H1 (cell line): ENCODE measurements around the gene CHRDL1. TPM values are rescaled to one million over a fixed set of nuclear protein-coding genes. Genes with fewer than 3 reads are reported as not detected.

Experiments
- CTCF ChIA-PET: fragments of 300-600 bp; sonication (Branson Sonifier 250); formaldehyde crosslinking; loops from one replicate; lab custom pipeline; 2021; ENCODE audit not compliant: partially characterized antibody; lab: Charles Lee
- POLR2A ChIA-PET: fragments of 300-600 bp; sonication (Branson Sonifier 250); formaldehyde crosslinking; loops from one replicate; lab custom pipeline; 2021; ENCODE audit warnings: inconsistent platforms; ENCODE audit not compliant: partially characterized antibody; lab: Charles Lee
- DNase-seq, 2 experiments: peaks; one replicate each; pipeline versions ENCODE4 v3.0.0 to v3.0.0-alpha.2; 2010 to 2022; ENCODE audit warnings: low spot score in 2 of 2, low read depth in 1 of 2, mixed read lengths in 1 of 2
- FAIRE-seq: peaks from 2 replicates; lab custom pipeline; 2011; peaks lifted over from hg19 to GRCh38; lab: Jason Lieb, UNC
- H2AFZ ChIP-seq: 2 replicates; pipeline ENCODE4 v1.8.1; 2012; ENCODE audit warnings: low read length, inconsistent platforms
- H2AK5ac ChIP-seq: 2 replicates; pipeline ENCODE4 v1.6.1; 2013; ENCODE audit warnings: low read depth, low read length
- H2BK120ac ChIP-seq: replicated peaks from 2 replicates; pipeline ENCODE3; 2013; ENCODE audit warnings: low read depth, low read length, inconsistent platforms
- H2BK12ac ChIP-seq: 2 replicates; pipeline ENCODE4 v1.6.1; 2013; ENCODE audit warnings: low read depth, low read length
- H2BK15ac ChIP-seq: 2 replicates; pipeline ENCODE4 v1.6.1; 2013; ENCODE audit warnings: low read length
- H2BK20ac ChIP-seq: 2 replicates; pipeline ENCODE4 v1.6.1; 2013; ENCODE audit warnings: low read length
- H2BK5ac ChIP-seq: 2 replicates; pipeline ENCODE4 v1.6.1; 2013; ENCODE audit warnings: low read depth, low read length
- H3K14ac ChIP-seq: 2 replicates; pipeline ENCODE4 v1.6.1; 2013; ENCODE audit warnings: inconsistent platforms; ENCODE audit not compliant: insufficient read length
- H3K18ac ChIP-seq: 2 replicates; pipeline ENCODE4 v1.6.1; 2013; ENCODE audit warnings: low read length; ENCODE audit errors: extremely low read depth
- H3K23ac ChIP-seq: 2 replicates; pipeline ENCODE4 v1.6.1; 2013; ENCODE audit warnings: inconsistent platforms; ENCODE audit not compliant: insufficient read length
- H3K23me2 ChIP-seq: 2 replicates; pipeline ENCODE4 v1.6.1; 2013; ENCODE audit warnings: low read depth, low read length
- H3K27ac ChIP-seq: 2 replicates; pipeline ENCODE4 v1.6.1; 2011; ENCODE audit warnings: low read depth, low read length, inconsistent platforms
- H3K27me3 ChIP-seq, 4 experiments: replicated peaks in 1 of 4; 1 replicate in 1 of 4; 2 replicates in 3 of 4; pipeline versions ENCODE4 v1.6.1 to v1.8.1; 2011 to 2013; ENCODE audit warnings: low read length in 3 of 4, mild to moderate bottlenecking in 3 of 4, inconsistent platforms in 2 of 4, mixed read lengths in 2 of 4, moderate library complexity in 1 of 4; ENCODE audit not compliant: control insufficient read depth in 3 of 4, insufficient read depth in 3 of 4; ENCODE audit errors: extremely low read depth in 1 of 4
- H3K36me3 ChIP-seq, 4 experiments: 2 replicates each; pipeline versions ENCODE4 v1.6.1 to v1.8.1; 2011 to 2013; ENCODE audit warnings: mild to moderate bottlenecking in 4 of 4, low read length in 3 of 4, moderate library complexity in 2 of 4, control low read depth in 1 of 4, inconsistent platforms in 1 of 4; ENCODE audit not compliant: insufficient read depth in 4 of 4, control insufficient read depth in 2 of 4
- H3K4ac ChIP-seq: replicated peaks from 2 replicates; pipeline ENCODE3; 2013; ENCODE audit warnings: low read length, low read depth, mixed read lengths, inconsistent platforms; ENCODE audit not compliant: insufficient read length
- H3K4me1 ChIP-seq, 4 experiments: replicated peaks in 1 of 4; 1 replicate in 1 of 4; 2 replicates in 3 of 4; pipeline versions ENCODE4 v1.6.1 to v1.8.1; 2011 to 2013; ENCODE audit warnings: low read length in 3 of 4, inconsistent platforms in 2 of 4, mixed read lengths in 1 of 4; ENCODE audit not compliant: insufficient read depth in 4 of 4, control insufficient read depth in 3 of 4
- H3K4me2 ChIP-seq, 2 experiments: 2 replicates each; pipeline versions ENCODE4 v1.6.1 to v1.8.1; 2011 to 2013; ENCODE audit warnings: low read depth in 2 of 2, low read length in 2 of 2, control low read depth in 1 of 2, inconsistent platforms in 1 of 2, mild to moderate bottlenecking in 1 of 2; ENCODE audit not compliant: insufficient read depth in 1 of 2
- H3K4me3 ChIP-seq, 4 experiments: fragments of 200-600, 300-600 bp in 1 of 4; sonication (generic), shearing (Covaris generic), sonication (Bioruptor Twin) in 1 of 4; 2 replicates each; pipeline versions ENCODE4 v1.5.1 to v1.8.1; 2011 to 2016; ENCODE audit warnings: low read length in 4 of 4, low read depth in 3 of 4, control low read depth in 2 of 4, inconsistent platforms in 2 of 4, mild to moderate bottlenecking in 2 of 4, mixed read lengths in 1 of 4, moderate library complexity in 1 of 4; ENCODE audit not compliant: insufficient read depth in 2 of 4; ENCODE audit errors: extremely low read depth in 1 of 4
- H3K56ac ChIP-seq: replicated peaks from 2 replicates; pipeline ENCODE3; 2013; ENCODE audit warnings: low read depth, mild to moderate bottlenecking, mixed read lengths, low read length, inconsistent platforms; ENCODE audit not compliant: insufficient read length
- H3K79me1 ChIP-seq: 2 replicates; pipeline ENCODE4 v1.6.1; 2013; ENCODE audit warnings: low read depth, low read length, control low read depth
- H3K79me2 ChIP-seq, 2 experiments: 2 replicates each; pipeline versions ENCODE4 v1.6.1 to v1.8.1; 2012 to 2013; ENCODE audit warnings: low read length in 2 of 2, mild to moderate bottlenecking in 2 of 2, inconsistent platforms in 1 of 2; ENCODE audit not compliant: insufficient read depth in 2 of 2, control insufficient read depth in 1 of 2
- H3K9ac ChIP-seq, 4 experiments: replicated peaks in 1 of 4; 1 replicate in 1 of 4; 2 replicates in 3 of 4; pipeline versions ENCODE4 v1.6.1 to v1.8.1; 2011 to 2013; ENCODE audit warnings: low read depth in 3 of 4, low read length in 3 of 4, control low read depth in 2 of 4, mild to moderate bottlenecking in 2 of 4, moderate library complexity in 2 of 4, inconsistent platforms in 1 of 4; ENCODE audit errors: extremely low read depth in 1 of 4
- H3K9me3 ChIP-seq, 2 experiments: 2 replicates each; pipeline versions ENCODE4 v1.6.1 to v1.8.1; 2012 to 2013; ENCODE audit warnings: mild to moderate bottlenecking in 2 of 2, moderate library complexity in 2 of 2, control low read depth in 1 of 2, inconsistent platforms in 1 of 2, low read depth in 1 of 2, low read length in 1 of 2, mixed read lengths in 1 of 2; ENCODE audit not compliant: insufficient read depth in 2 of 2
- H4K20me1 ChIP-seq, 2 experiments: replicated peaks in 1 of 2; 2 replicates each; pipeline versions ENCODE3 to v1.8.1; 2011 to 2013; ENCODE audit warnings: inconsistent platforms in 2 of 2, low read length in 2 of 2, mild to moderate bottlenecking in 1 of 2; ENCODE audit not compliant: insufficient read depth in 2 of 2, control insufficient read depth in 1 of 2
- H4K5ac ChIP-seq: 2 replicates; pipeline ENCODE4 v1.6.1; 2013; ENCODE audit warnings: low read length, low read depth, mixed read lengths, inconsistent platforms; ENCODE audit not compliant: insufficient read length
- H4K8ac ChIP-seq: 2 replicates; pipeline ENCODE4 v1.8.0; 2013; ENCODE audit warnings: mild to moderate bottlenecking, moderate library complexity, low read length, inconsistent platforms; ENCODE audit not compliant: insufficient read depth; ENCODE audit errors: extremely low read depth
- H4K91ac ChIP-seq: replicated peaks from 2 replicates; pipeline ENCODE3; 2013; ENCODE audit warnings: low read length, mixed read lengths, inconsistent platforms; ENCODE audit not compliant: insufficient read length
- BRCA1 ChIP-seq: IDR thresholded peaks from 2 replicates; pipeline ENCODE4 v1.6.1; 2012; ENCODE audit warnings: low read depth, low read length, improper control_type of control experiment
- CHD2 ChIP-seq: IDR thresholded peaks from 2 replicates; pipeline ENCODE4 v1.6.1; 2012; ENCODE audit warnings: low read length, improper control_type of control experiment
- HDAC6 ChIP-seq: IDR thresholded peaks from one replicate; pipeline ENCODE4 v1.7.1; 2012; ENCODE audit warnings: low read depth, mild to moderate bottlenecking, inconsistent platforms, low read length, moderate library complexity
- KDM5A ChIP-seq: fragments of 200-600 bp; IDR thresholded peaks from 2 replicates; pipeline ENCODE4 v1.7.1; 2012; ENCODE audit warnings: mild to moderate bottlenecking, low read length, inconsistent platforms, mixed read lengths
- POU5F1 ChIP-seq: IDR thresholded peaks from 2 replicates; pipeline ENCODE4 v1.6.1; 2011; ENCODE audit warnings: low read depth, mild to moderate bottlenecking, low read length, moderate library complexity
- SRF ChIP-seq: IDR thresholded peaks from 2 replicates; pipeline ENCODE4 v1.6.1; 2011; ENCODE audit warnings: mild to moderate bottlenecking, low read depth, low read length, moderate library complexity
- TEAD4 ChIP-seq: IDR thresholded peaks from 2 replicates; pipeline ENCODE4 v1.6.1; 2012; ENCODE audit warnings: low read depth, low read length, inconsistent platforms, mixed read lengths
- WGBS, 2 experiments: shearing (Covaris generic) in 1 of 2; methylation state at CpG; one replicate each; pipeline versions ENCODE4 v1.1.6 to v1.1.7; 2013 to 2015; ENCODE audit warnings: low lambda C conversion rate in 2 of 2, mixed read lengths in 2 of 2, inconsistent platforms in 1 of 2, low coverage in 1 of 2, missing lambda C conversion rate in 1 of 2; ENCODE audit not compliant: insufficient replicate concordance in 2 of 2, insufficient coverage in 1 of 2, insufficient read length in 1 of 2; ENCODE audit errors: extremely low coverage in 1 of 2, missing lambda C conversion rate in 1 of 2; 5-methylcytosine and 5-hydroxymethylcytosine counted together
- polyA plus RNA-seq, 7 experiments: library from polyadenylated mRNA; depleted of rRNA in 3 of 7; stranded (reverse) in 5 of 7; unstranded in 2 of 7; fragments of >200 nt in 5 of 7; fragments of 200-250 nt in 2 of 7; gene quantifications; 1 replicate in 5 of 7; 2 replicates in 1 of 7; 4 replicates in 1 of 7; pipeline versions ENCODE4 v1.2.1 to v1.2.3, GENCODE V29; 2011 to 2013; ENCODE audit warnings: missing spikeins in 2 of 7, mixed read lengths in 2 of 7
- total RNA-seq: library from RNA; stranded (reverse); fragmentation: NEBNext Ultra II Directional; extraction: Animal tissue kit (Norgen Biotek cat#: 25700); gene quantifications from 2 replicates; pipeline ENCODE4 v1.2.1, GENCODE V29; 2021
- TF ChIP-seq, protein P1 (sequence below): IDR thresholded peaks from 2 replicates; pipeline ENCODE4 v1.6.1; 2012; ENCODE audit warnings: inconsistent platforms

CHRDL1 gene
- total and polyA plus RNA-seq, 2 of the 8 experiments (the other 6 are each of a cell fraction or from before 2014, with no cell fraction given): 5.6 to 15.6 TPM

- ChIA-PET CTCF (interaction anchor here (1.1 to 1.2 kb wide), 2 partner anchors 9 to 71 kb away, joined by 3 read pairs; no protein-coding TSS in a partner anchor), POLR2A (no interaction called here)
- Histone ChIP-seq H3K14ac (no peak overlapping the region), H3K23me2 (no peaks in the 10 kb centered on the region), H3K56ac (no peak overlapping the region), H2BK15ac (no peak overlapping the region), H3K9ac (no peak overlapping the region), H3K27me3 (no peaks in the 10 kb centered on the region), H3K79me2 (no peaks in the 10 kb centered on the region), H3K36me3 (no peaks in the 10 kb centered on the region), H4K5ac (no peak overlapping the region), H3K18ac (no peak overlapping the region), H2BK120ac (no peak overlapping the region), H3K23ac (no peak overlapping the region), H4K8ac (no peak overlapping the region), H2AFZ (no peak overlapping the region), H4K91ac (no peak overlapping the region), H3K27ac (no peak overlapping the region), H3K79me1 (no peaks in the 10 kb centered on the region), H3K4me1 (no peaks in the 10 kb centered on the region), H3K9me3 (no peaks in the 10 kb centered on the region), H3K4ac (no peak overlapping the region), H4K20me1 (no peaks in the 10 kb centered on the region), H3K4me3 (no peak overlapping the region), H2BK12ac (no peak overlapping the region), H2AK5ac (no peak overlapping the region), H3K4me2 (no peak overlapping the region), H2BK5ac (no peak overlapping the region), H2BK20ac (no peak overlapping the region)
- no peak for DNase-seq
- no peak for FAIRE-seq
- WGBS, 2 experiments: 100% methylated on average over 3 of the region's 6 CpGs; no CpG with 5 or more reads in 1 of the 2 experiments
- TF ChIP-seq KDM5A (no peak), POU5F1 (no peak), SRF (no peak), BRCA1 (no peak), TEAD4 (no peak), HDAC6 (no peak), CHD2 (no peak)
- TF ChIP-seq, protein P1, sequence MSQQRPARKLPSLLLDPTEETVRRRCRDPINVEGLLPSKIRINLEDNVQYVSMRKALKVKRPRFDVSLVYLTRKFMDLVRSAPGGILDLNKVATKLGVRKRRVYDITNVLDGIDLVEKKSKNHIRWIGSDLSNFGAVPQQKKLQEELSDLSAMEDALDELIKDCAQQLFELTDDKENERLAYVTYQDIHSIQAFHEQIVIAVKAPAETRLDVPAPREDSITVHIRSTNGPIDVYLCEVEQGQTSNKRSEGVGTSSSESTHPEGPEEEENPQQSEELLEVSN: no peak
These were observed 138.5 kb downstream of the CHRDL1 start for GRCh38 chrX:110657073-110657472.
